HG02870 (cell line): ENCODE data around the gene ALDH5A1.
A peak's percentile ranks its signal among the peaks of the same experiment; 100 is the strongest.

Experiments
- ATAC-seq: cut with Tn5 transposase; IDR thresholded peaks from one replicate; pipeline ENCODE4 v1.9.1; 2021; ENCODE audit warnings: mild to moderate bottlenecking, moderate library complexity; ENCODE audit not compliant: unreplicated experiment

ALDH5A1 gene

DNA sequence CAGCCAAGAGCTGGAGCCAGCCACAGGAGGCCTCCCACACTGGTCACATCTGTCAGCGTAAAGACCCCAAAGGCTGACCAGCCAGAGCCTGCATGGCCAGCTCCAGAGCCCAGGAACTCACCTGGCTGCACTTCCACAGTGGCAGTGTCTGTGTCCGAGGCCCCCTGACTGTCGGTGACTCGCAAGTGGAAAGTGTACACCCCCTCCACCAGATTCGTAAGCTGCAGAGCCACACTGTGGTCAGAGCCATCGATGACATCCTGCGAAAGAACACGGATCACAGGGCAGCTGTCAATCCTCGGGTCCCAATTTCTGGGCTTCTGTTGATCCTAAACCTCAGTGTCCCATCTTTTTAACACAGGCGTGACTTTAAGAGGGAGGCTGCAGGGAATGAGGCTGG, 69.3 kb downstream of the ALDH5A1 start:
- ATAC-seq: no peak

DNA sequence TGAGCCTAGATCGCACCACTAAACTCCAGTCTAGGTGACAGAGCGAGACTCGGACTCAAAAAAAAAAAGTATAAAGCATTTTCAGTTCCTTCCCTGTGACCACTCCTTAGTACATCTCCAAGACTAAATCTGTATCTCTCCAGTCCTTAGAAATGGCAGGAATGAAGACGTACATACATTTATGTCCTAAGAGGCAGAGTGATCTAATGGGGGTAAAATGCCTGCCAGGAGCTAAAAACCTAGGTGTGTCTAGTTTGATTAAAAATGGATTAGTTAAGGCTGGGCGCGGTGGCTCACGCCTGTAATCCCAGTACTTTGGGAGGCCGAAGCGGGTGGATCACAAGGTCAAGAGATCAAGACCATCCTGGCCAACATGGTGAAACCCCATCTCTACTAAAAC, 70.4 kb downstream of the ALDH5A1 start:
- no peak for ATAC-seq

DNA sequence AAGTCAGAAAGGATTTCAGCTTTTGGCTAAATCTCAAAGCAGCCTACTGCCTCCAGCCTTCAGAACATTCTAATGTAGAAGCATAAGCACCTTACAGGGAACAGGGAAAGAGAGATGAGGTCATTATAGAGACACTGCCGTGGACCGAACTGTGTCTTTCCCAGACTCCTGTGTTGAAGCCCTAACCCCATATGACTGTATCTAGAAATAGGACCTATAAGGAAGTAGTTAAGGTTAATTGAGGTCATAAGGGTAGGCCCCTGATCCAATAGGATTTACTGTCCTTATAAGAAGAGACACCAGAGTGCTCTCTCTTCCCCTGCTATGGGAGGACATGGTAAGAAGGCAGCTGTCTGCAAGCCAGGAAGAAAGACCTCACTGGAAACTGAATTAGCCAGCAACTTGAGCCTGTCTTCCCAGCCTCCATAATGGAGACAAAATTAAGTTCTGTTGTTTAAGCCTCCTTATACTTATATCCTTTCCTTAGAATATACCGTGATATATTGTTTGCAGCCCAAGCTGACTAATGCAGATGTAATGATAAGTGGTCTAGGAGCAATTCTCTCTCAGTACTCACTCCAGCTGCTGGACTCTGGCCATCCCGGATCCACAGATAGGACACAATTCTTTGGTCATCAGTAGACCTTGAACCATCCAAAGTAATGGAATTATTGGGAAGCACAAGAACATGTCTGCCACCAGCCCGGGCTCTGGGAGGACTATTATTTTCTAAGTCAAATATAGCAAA, 71.4 kb downstream of the ALDH5A1 start:
- ATAC-seq: no peak

DNA sequence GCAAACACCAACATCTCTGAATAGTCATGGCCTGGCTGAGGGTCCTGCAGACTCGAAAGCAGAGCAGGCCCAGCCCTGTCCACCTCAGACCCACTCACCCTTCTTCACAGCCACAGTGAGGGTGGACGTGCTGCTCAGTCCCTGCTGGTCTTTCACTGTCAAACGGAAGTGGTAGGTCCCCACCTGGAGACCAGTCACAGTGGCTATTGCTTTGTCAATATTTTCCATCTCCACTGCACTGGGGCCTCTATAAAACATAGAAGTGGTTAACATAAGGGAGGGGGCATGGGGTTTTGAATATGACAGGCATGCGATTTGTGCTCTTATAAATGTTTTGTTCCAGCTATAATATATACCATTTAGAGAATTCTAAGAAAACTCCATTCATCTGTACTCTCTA, 73.9 kb downstream of the ALDH5A1 start:
- no peak for ATAC-seq

DNA sequence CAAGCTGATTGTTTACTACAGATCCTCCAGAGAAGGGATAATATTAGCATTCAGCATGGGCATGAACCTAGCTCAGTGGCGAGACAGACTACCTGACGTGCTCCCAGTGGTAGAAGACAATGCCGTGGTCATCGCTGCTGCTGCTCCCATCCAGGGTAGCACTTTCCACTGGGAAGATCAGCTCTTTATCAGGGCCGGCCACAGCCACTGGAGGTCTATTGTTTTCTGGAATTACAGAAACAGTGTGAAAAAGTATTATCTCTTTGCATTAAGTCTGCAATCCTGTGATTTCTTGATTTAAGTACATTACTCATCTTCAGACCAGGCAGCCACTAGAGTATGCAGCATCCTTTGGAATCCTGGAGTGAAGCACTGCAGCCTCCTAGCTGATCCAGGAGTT, 75.0 kb downstream of the ALDH5A1 start:
- ATAC-seq: no peak

DNA sequence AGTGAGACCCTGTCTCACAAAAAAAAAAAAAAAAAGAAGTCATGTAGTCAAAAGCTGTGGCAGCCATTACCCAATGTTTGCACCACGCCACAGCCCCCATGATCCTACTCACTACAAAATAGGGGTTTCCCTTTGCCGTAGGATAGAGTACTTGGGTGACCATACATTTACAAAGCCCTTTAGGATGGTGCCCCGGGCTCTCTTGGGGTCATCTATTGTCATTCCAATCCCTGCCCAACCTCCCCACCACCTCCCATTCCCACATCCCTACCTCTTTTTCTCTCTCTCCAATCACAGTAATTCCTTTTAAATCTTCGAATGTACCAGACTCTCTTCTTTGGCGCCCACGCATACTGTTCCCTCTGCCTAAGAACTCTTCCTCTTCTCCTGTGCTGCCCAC, 76.6 kb downstream of the ALDH5A1 start:
- no peak for ATAC-seq

DNA sequence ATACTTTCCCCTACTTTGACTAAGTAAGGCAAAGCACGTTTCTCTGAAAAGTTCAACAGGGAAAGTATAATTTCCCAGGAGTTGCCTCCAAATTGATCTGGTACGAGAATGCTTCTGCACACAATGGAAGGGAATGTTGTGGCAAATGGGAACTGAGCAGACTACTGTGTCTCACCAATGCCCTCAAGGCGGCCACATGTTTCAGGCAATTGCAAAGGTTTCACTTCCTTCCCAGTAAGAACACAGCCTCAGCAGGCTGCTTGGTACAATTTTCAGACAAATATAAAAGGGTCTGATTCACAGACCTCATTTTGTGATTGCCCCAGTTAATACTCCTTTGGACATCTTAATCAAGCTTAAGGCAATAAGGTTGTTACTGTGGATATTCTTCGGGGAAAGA, 80.0 kb downstream of the ALDH5A1 start:
- peak; percentile 90 for ATAC-seq

DNA sequence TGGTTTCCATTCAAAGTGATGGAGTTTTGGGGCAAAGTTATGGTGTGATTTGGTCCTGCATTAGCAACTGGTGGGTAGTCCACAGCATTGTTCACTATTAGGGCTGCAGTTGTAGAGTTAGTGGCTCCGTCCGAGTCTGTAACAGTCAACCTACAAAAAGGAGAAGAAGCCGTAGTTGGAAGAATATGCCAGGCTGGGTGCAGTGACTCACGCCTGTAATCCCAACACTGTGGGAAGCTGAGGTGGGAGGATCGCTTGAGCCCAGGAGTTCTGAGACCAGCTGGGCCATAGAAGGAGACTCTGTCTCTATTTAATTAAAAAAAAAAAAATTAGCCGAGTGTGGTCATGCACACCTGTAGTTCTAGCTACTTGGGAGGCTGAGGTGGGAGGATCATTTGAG, 81.7 kb downstream of the ALDH5A1 start:
- no peak for ATAC-seq

DNA sequence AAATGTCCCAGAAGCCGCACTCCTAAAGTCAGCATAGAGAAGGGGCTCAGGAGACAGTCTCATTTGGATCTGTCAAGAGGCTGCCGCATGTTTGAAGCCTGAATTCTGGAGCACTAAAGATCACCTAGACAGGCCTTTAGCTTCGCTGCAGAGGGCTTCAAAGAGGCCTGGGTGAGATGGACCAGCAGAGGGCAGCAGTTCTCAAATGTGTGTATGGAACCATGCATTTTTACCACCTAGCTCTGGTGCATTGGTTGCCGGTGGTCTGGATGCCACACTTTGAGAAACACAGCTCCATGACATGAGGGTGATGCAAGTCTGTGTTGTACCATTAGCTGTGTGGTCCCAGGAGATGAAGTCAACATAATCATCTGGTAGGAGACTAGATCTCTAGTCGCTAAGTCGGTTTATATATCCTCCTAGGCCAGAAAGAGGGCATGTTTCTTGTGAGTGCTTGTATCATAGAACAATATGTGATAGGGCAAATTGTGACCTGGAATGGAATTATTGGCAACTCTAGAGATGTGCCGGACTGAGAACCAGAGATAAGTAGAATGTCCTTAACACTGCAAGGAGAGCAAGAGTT, 86.4 kb downstream of the ALDH5A1 start:
- ATAC-seq: peak; percentile 56

DNA sequence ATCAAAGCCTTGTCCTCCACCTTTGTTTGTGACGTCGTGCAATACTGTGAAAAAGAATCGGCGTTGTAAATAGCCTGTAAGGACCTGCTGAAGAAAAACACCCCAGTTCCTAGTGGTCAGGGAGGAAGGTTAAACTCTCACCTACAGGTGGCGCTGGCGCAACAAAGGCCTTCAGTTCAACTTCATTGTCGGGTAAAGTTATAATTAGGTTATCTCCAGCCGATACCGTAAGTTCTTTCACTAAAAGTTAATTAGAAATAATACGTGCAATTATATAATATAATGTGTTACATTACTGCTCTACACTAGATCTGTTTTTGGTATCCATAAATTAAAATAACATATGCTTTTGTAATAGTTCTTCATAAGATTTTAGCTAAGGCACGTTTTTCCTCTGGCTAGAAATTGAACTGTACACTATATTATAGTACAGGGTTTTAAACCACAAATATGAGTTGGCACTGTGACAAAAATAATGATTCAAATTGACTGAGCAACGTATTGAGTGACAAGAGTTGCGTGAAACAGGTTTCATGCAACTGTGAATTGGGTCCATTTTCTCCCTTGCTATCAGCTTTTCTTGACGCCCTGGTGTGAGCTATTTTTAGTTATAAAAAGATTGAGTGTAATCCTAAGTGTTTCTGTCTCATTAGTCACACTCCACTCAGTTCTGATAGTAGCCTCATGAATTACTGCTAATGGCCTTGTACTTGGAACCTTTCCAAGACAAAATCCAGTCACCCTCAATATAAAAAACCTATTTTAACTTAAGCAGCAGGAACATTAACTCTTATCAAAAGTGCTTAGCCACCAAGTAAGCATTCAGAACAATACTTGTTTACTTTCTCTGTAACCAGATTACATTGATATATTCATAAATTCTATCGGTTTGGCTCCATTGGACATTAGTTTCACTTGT, 89.0 kb downstream of the ALDH5A1 start:
- peak; percentile 79 for ATAC-seq

DNA sequence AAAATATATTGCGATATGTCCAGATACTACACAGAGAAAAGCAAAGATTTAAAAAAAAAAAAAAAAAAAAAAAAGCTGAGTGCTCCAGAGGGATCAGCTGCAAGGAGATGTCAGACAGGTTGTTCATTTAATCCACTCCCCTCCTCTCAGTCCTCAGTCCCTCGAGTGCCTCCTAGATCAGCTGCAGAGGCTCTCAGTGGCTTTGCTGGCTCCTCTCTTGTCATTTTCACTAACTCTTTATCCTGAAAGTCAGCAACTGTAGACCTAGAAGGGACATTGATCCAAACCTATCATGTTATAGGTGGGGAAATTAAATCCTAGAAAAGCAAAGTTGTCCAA, 89.6 kb downstream of the ALDH5A1 start:
- ATAC-seq: no peak
